ENCODE measurements around the gene PXN. TPM values are rescaled to one million over a fixed set of nuclear protein-coding genes. Genes with fewer than 3 reads are reported as not detected.
A peak's percentile ranks its signal among the peaks of the same experiment; 100 is the strongest.

Gene PXN
- total and polyA plus RNA-seq, 2 of the 13 experiments (the other 11 are each of a cell fraction or from before 2014, with no cell fraction given), result 13.6 to 14.2 TPM

- no peak for TF ChIP-seq ZNF382 (CRISPR knock-in tag; IDR thresholded peaks at IDR 0.05; ENCODE audit: borderline replicate concordance)
- peak; percentile 52 to 67 for TF ChIP-seq NR2F1 (CRISPR knock-in tag; IDR thresholded peaks at IDR 0.05)
- TF ChIP-seq IRX3 (CRISPR knock-in tag; IDR thresholded peaks at IDR 0.05; ENCODE audit: borderline replicate concordance, low read depth), result peak; percentile 31; the same call in 1 of the 2 replicates
- TF ChIP-seq SIN3A (IDR thresholded peaks at IDR 0.05; ENCODE audit: borderline replicate concordance, low read depth, low read length), result no peak
- no peak for TF ChIP-seq GZF1 (CRISPR knock-in tag; IDR thresholded peaks at IDR 0.05)
- TF ChIP-seq ZSCAN12 (CRISPR knock-in tag; IDR thresholded peaks at IDR 0.05), result no peak
- TF ChIP-seq, protein P1, sequence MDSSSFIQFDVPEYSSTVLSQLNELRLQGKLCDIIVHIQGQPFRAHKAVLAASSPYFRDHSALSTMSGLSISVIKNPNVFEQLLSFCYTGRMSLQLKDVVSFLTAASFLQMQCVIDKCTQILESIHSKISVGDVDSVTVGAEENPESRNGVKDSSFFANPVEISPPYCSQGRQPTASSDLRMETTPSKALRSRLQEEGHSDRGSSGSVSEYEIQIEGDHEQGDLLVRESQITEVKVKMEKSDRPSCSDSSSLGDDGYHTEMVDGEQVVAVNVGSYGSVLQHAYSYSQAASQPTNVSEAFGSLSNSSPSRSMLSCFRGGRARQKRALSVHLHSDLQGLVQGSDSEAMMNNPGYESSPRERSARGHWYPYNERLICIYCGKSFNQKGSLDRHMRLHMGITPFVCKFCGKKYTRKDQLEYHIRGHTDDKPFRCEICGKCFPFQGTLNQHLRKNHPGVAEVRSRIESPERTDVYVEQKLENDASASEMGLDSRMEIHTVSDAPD (CRISPR knock-in tag; IDR thresholded peaks at IDR 0.05), result 0 out of 2 replicates have a peak, but pooled peaks have one; percentile 28
- TF ChIP-seq RORA (CRISPR knock-in tag; IDR thresholded peaks at IDR 0.05), result no peak
- peak; percentile 76 for TF ChIP-seq ELF3 (CRISPR knock-in tag; IDR thresholded peaks at IDR 0.05)
- TF ChIP-seq ZFP36L1 (CRISPR knock-in tag; IDR thresholded peaks at IDR 0.05), result no peak
- 0 out of 2 replicates have a peak, but pooled peaks have one; percentile 25 for TF ChIP-seq MAF1 (CRISPR knock-in tag; IDR thresholded peaks at IDR 0.05; ENCODE audit: borderline replicate concordance)
- no peak for TF ChIP-seq GPN1 (CRISPR knock-in tag; IDR thresholded peaks at IDR 0.05; ENCODE audit: borderline replicate concordance)
- no peak for TF ChIP-seq HDAC6 (IDR thresholded peaks at IDR 0.05; ENCODE audit: low read depth, low read length)
- TF ChIP-seq ZNF282 (IDR thresholded peaks at IDR 0.05; ENCODE audit: partially characterized antibody), result no peak
- TF ChIP-seq, protein P2, sequence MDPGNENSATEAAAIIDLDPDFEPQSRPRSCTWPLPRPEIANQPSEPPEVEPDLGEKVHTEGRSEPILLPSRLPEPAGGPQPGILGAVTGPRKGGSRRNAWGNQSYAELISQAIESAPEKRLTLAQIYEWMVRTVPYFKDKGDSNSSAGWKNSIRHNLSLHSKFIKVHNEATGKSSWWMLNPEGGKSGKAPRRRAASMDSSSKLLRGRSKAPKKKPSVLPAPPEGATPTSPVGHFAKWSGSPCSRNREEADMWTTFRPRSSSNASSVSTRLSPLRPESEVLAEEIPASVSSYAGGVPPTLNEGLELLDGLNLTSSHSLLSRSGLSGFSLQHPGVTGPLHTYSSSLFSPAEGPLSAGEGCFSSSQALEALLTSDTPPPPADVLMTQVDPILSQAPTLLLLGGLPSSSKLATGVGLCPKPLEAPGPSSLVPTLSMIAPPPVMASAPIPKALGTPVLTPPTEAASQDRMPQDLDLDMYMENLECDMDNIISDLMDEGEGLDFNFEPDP (CRISPR knock-in tag; conservative IDR thresholded peaks at IDR 0.05), result no peak
- peak; percentile 91; the same call in 1 of the 2 replicates for TF ChIP-seq ZNF136 (CRISPR knock-in tag; IDR thresholded peaks at IDR 0.05; ENCODE audit: low read depth)
- 0 out of 2 replicates have a peak, but pooled peaks have one; percentile 59 for TF ChIP-seq SMAD9 (CRISPR knock-in tag; IDR thresholded peaks at IDR 0.05)
- no peak for TF ChIP-seq REST (IDR thresholded peaks at IDR 0.05; ENCODE audit: borderline replicate concordance in 1 of 2, low read depth in 1 of 2, low read length in 2 of 2)
- no peak for TF ChIP-seq MBD4 (IDR thresholded peaks at IDR 0.05; ENCODE audit: borderline replicate concordance, low read length)
- TF ChIP-seq DR1 (CRISPR knock-in tag; IDR thresholded peaks at IDR 0.05), result peak; percentile 43; the same call in 1 of the 2 replicates
- TF ChIP-seq HNRNPLL (IDR thresholded peaks at IDR 0.05; ENCODE audit: low read depth, low read length, poor library complexity, severe bottlenecking), result peak; percentile 37
These were observed 37.0 kb downstream of the PXN start (continued) for GRCh38 chr12:120228291-120229070.

Measured in HepG2 (cell line).